ENCODE data around the gene JPH4. TPM values are rescaled to one million over a fixed set of nuclear protein-coding genes. Genes with fewer than 3 reads are reported as not detected.

JPH4 gene
- total RNA-seq, 1 donor from 2014 or later = 7.4 TPM

- Mint-ChIP-seq H3K9me3 (no peaks in the 10 kb centered on the region), H3K27me3 (ENCODE audit: low read depth) (no peaks in the 10 kb centered on the region), H3K4me3 (no peak overlapping the region), H3K36me3 (peaks cover 3% of the 10 kb centered on the region), H3K4me1 (peaks cover 25% of the 10 kb centered on the region), H3K27ac (no peak overlapping the region)
- DNase-seq (ENCODE audit: low spot score in 2 of 2, unreplicated experiment in 2 of 2) = no peak
- no peak for TF ChIP-seq CTCF (IDR thresholded peaks at IDR 0.05; ENCODE audit: unreplicated experiment)
Measured at GRCh38 chr14:23543403-23543802, 35.2 kb downstream of the JPH4 start.

GRCh38 chr14:23542261-23542660, 36.3 kb downstream of the JPH4 start:
- Mint-ChIP-seq H3K27me3 (ENCODE audit: low read depth) (no peaks in the 10 kb centered on the region), H3K9me3 (no peaks in the 10 kb centered on the region), H3K36me3 (peaks cover 3% of the 10 kb centered on the region), H3K27ac (no peak overlapping the region), H3K4me3 (no peak overlapping the region), H3K4me1 (peaks cover 32% of the 10 kb centered on the region)
- no peak for DNase-seq (ENCODE audit: low spot score in 2 of 2, unreplicated experiment in 2 of 2)
- no peak for TF ChIP-seq CTCF (IDR thresholded peaks at IDR 0.05; ENCODE audit: unreplicated experiment)

GRCh38 chr14:23540141-23540469, 38.5 kb downstream of the JPH4 start:
- no peaks in the 10 kb centered on the region for H3K27me3 Mint-ChIP-seq (ENCODE audit: low read depth)
- no peaks in the 10 kb centered on the region for H3K9me3 Mint-ChIP-seq
- H3K27ac Mint-ChIP-seq = no peak overlapping the region
- no peak for TF ChIP-seq CTCF (IDR thresholded peaks at IDR 0.05; ENCODE audit: unreplicated experiment)
- H3K36me3 Mint-ChIP-seq = peaks cover 3% of the 10 kb centered on the region
- DNase-seq (ENCODE audit: low spot score in 2 of 2, unreplicated experiment in 2 of 2) = no peak
- H3K4me3 Mint-ChIP-seq = no peak overlapping the region
- peaks cover 29% of the 10 kb centered on the region for H3K4me1 Mint-ChIP-seq

- no peak for DNase-seq (ENCODE audit: low spot score in 2 of 2, unreplicated experiment in 2 of 2)
- peak overlapping the region; percentile 31 for H3K27ac Mint-ChIP-seq
- peaks cover 24% of the 10 kb centered on the region for H3K4me1 Mint-ChIP-seq
- peak overlapping the region; percentile 1 for H3K4me3 Mint-ChIP-seq
- H3K36me3 Mint-ChIP-seq = peaks cover 3% of the 10 kb centered on the region
- H3K9me3 Mint-ChIP-seq = no peaks in the 10 kb centered on the region
- TF ChIP-seq CTCF (IDR thresholded peaks at IDR 0.05; ENCODE audit: unreplicated experiment) = peak; percentile 76
- no peaks in the 10 kb centered on the region for H3K27me3 Mint-ChIP-seq (ENCODE audit: low read depth)
Measured at GRCh38 chr14:23539248-23540140, 39.1 kb downstream of the JPH4 start.

GRCh38 chr14:23538785-23539184, 39.8 kb downstream of the JPH4 start:
- H3K4me3 Mint-ChIP-seq = peak overlapping the region; percentile 20
- TF ChIP-seq CTCF (IDR thresholded peaks at IDR 0.05; ENCODE audit: unreplicated experiment) = no peak
- no peak for DNase-seq (ENCODE audit: low spot score in 2 of 2, unreplicated experiment in 2 of 2)
- no peaks in the 10 kb centered on the region for H3K27me3 Mint-ChIP-seq (ENCODE audit: low read depth)
- H3K27ac Mint-ChIP-seq = peak overlapping the region; percentile 22
- H3K4me1 Mint-ChIP-seq = peaks cover 24% of the 10 kb centered on the region
- H3K36me3 Mint-ChIP-seq = peaks cover 3% of the 10 kb centered on the region
- H3K9me3 Mint-ChIP-seq = no peaks in the 10 kb centered on the region
